Testis (tissue), 2 donors: ENCODE results near the gene VAV2.

ENCODE experiments used
- CTCF ChIP-seq, 3 experiments: fragments of 450-650 bp in 2 of 3; fragments of 200-600 bp in 1 of 3; sonication (generic) in 1 of 3; IDR thresholded peaks; one replicate each; pipeline ENCODE4 v1.5.1; 2016 to 2019; ENCODE audit warnings: antibody characterized with exemption in 3 of 3, mild to moderate bottlenecking in 2 of 3, moderate library complexity in 1 of 3
- POLR2A ChIP-seq: fragments of 450-650 bp; IDR thresholded peaks from one replicate; pipeline ENCODE4 v1.6.1; 2017; ENCODE audit warnings: antibody characterized with exemption, mild to moderate bottlenecking, moderate library complexity

GRCh38 chr9:133759946-133760345 lies 232.2 kb downstream of the VAV2 start:
- TF ChIP-seq POLR2A (no peak), CTCF (IDR thresholded peaks at IDR 0.05) (no peak)
